ENCODE data around the gene SAMD4B. TPM values are rescaled to one million over a fixed set of nuclear protein-coding genes. Genes with fewer than 3 reads are reported as not detected.

SAMD4B gene
- total RNA-seq, 2 donors from 2014 or later = 41.5 to 77.8 TPM

- ATAC-seq = no peak
- intact Hi-C loops (cut with DNase I) = no loop called here
Measured at GRCh38 chr19:39351537-39352064, 9.4 kb downstream of the SAMD4B start.

GRCh38 chr19:39352381-39353255 lies 10.4 kb downstream of the SAMD4B start:
- no peak overlapping the region for H3K27ac ChIP-seq
- TF ChIP-seq POLR2A (IDR thresholded peaks at IDR 0.05) (no peak), CTCF (IDR thresholded peaks at IDR 0.05) (no peak)
- H3K4me3 ChIP-seq = no peak overlapping the region
- intact Hi-C loops (cut with DNase I) = no loop called here
- no peaks in the 10 kb centered on the region for H3K4me1 ChIP-seq
- H3K9me3 ChIP-seq = no peaks in the 10 kb centered on the region
- WGBS, 2 donors = 76 to 83% methylated on average over 12 of the region's 12 CpGs
- no peaks in the 10 kb centered on the region for H3K27me3 ChIP-seq
- no peak for ATAC-seq
- H3K36me3 ChIP-seq (replicated peaks in 1 of 2; ENCODE audit: insufficient read depth in 1 of 2, low read depth in 2 of 2) = peaks cover 5 to 11% of the 10 kb centered on the region in 2 donors
- DNase-seq = no peak

More at GRCh38 chr19:39351537-39352064, 9.4 kb downstream of the SAMD4B start:
- Histone ChIP-seq H3K27me3 (no peaks in the 10 kb centered on the region), H3K9me3 (no peaks in the 10 kb centered on the region), H3K4me1 (no peaks in the 10 kb centered on the region), H3K27ac (no peak overlapping the region), H3K36me3 (replicated peaks in 1 of 2; ENCODE audit: insufficient read depth in 1 of 2, low read depth in 2 of 2) (peaks cover 0 to 7% of the 10 kb centered on the region in 2 donors), H3K4me3 (no peak overlapping the region)
- WGBS, 2 donors = 47 to 65% methylated on average over 3 to 4 of the region's 4 CpGs
- TF ChIP-seq POLR2A (IDR thresholded peaks at IDR 0.05) = no peak
- no peak for TF ChIP-seq CTCF (IDR thresholded peaks at IDR 0.05)
- DNase-seq = no peak

GRCh38 chr19:39355253-39355652 lies 13.0 kb downstream of the SAMD4B start:
- ATAC-seq (no peak), DNase-seq (no peak)
- Histone ChIP-seq H3K27ac (no peak overlapping the region), H3K27me3 (no peaks in the 10 kb centered on the region), H3K4me1 (no peaks in the 10 kb centered on the region), H3K4me3 (no peak overlapping the region), H3K36me3 (replicated peaks in 1 of 2; ENCODE audit: insufficient read depth in 1 of 2, low read depth in 2 of 2) (peaks cover 9 to 23% of the 10 kb centered on the region in 2 donors), H3K9me3 (no peaks in the 10 kb centered on the region)
- TF ChIP-seq CTCF (IDR thresholded peaks at IDR 0.05) = no peak
- TF ChIP-seq POLR2A (IDR thresholded peaks at IDR 0.05) = no peak
- intact Hi-C loops (cut with DNase I) = no loop called here
- WGBS, 2 donors = 92 to 96% methylated on average over 5 of the region's 5 CpGs

GRCh38 chr19:39356073-39356472 lies 13.9 kb downstream of the SAMD4B start:
- ATAC-seq = no peak
- no peaks in the 10 kb centered on the region for H3K9me3 ChIP-seq
- H3K4me3 ChIP-seq = no peak overlapping the region
- 81 to 86% methylated on average over 3 of the region's 3 CpGs for WGBS, 2 donors
- no peaks in the 10 kb centered on the region for H3K27me3 ChIP-seq
- H3K36me3 ChIP-seq (replicated peaks in 1 of 2; ENCODE audit: insufficient read depth in 1 of 2, low read depth in 2 of 2) = peaks cover 9 to 26% of the 10 kb centered on the region in 2 donors
- H3K4me1 ChIP-seq = no peaks in the 10 kb centered on the region
- no peak for TF ChIP-seq POLR2A (IDR thresholded peaks at IDR 0.05)
- no peak for TF ChIP-seq CTCF (IDR thresholded peaks at IDR 0.05)
- DNase-seq = no peak
- H3K27ac ChIP-seq = no peak overlapping the region
- intact Hi-C loops (cut with DNase I) = no loop called here

Data from body of pancreas (tissue), 4 donors.